Astrocyte (in vitro differentiated cells and primary cell): Measurements from ENCODE around the gene LDB3. TPM values are rescaled to one million over a fixed set of nuclear protein-coding genes. Genes with fewer than 3 reads are reported as not detected.

Source experiments
- DNase-seq: peaks from one replicate; pipeline ENCODE4 v3.0.0-alpha.2; 2010; ENCODE audit warnings: low read depth
- FAIRE-seq: peaks from 2 replicates; lab custom pipeline; 2011; peaks lifted over from hg19 to GRCh38; lab: Jason Lieb, UNC
- H2AFZ ChIP-seq: 2 replicates; pipeline ENCODE4 v1.6.0; 2012; ENCODE audit warnings: low read depth, low read length, inconsistent platforms
- H3K27ac ChIP-seq: 2 replicates; pipeline ENCODE4 v1.5.1; 2011; ENCODE audit warnings: low read depth, low read length, inconsistent platforms
- H3K27me3 ChIP-seq: 2 replicates; pipeline ENCODE4 v1.6.0; 2011; ENCODE audit warnings: low read length, inconsistent platforms; ENCODE audit not compliant: insufficient read depth
- H3K36me3 ChIP-seq: 2 replicates; pipeline ENCODE4 v1.5.1; 2011; ENCODE audit warnings: low read length, inconsistent platforms; ENCODE audit not compliant: insufficient read depth
- H3K4me1 ChIP-seq: 2 replicates; pipeline ENCODE4 v1.5.1; 2011; ENCODE audit warnings: low read length, inconsistent platforms; ENCODE audit not compliant: insufficient read depth
- H3K4me2 ChIP-seq: 2 replicates; pipeline ENCODE4 v1.6.0; 2012; ENCODE audit warnings: low read length, inconsistent platforms
- H3K4me3 ChIP-seq: 2 replicates; pipeline ENCODE4 v1.5.1; 2011; ENCODE audit warnings: low read depth, mild to moderate bottlenecking, low read length, inconsistent platforms; ENCODE audit not compliant: insufficient read depth
- H3K79me2 ChIP-seq: 2 replicates; pipeline ENCODE4 v1.6.0; 2012; ENCODE audit warnings: mild to moderate bottlenecking, low read length, inconsistent platforms; ENCODE audit not compliant: insufficient read depth
- H3K9ac ChIP-seq: 2 replicates; pipeline ENCODE4 v1.6.0; 2012; ENCODE audit warnings: mild to moderate bottlenecking, low read length, inconsistent platforms
- H3K9me3 ChIP-seq: 2 replicates; pipeline ENCODE4 v1.5.1; 2012; ENCODE audit warnings: low read depth, mild to moderate bottlenecking, low read length, inconsistent platforms; ENCODE audit not compliant: insufficient read depth
- H4K20me1 ChIP-seq: 2 replicates; pipeline ENCODE4 v1.6.0; 2012; ENCODE audit warnings: low read length, inconsistent platforms; ENCODE audit not compliant: insufficient read depth
- H3K27ac Mint-ChIP-seq: one replicate; pipeline ENCODE4 v1.8.0; 2021; ENCODE audit warnings: mild to moderate bottlenecking, mixed read lengths; ENCODE audit not compliant: unreplicated experiment
- H3K27me3 Mint-ChIP-seq: one replicate; pipeline ENCODE4 v1.8.0; 2021; ENCODE audit warnings: low read depth, mixed read lengths; ENCODE audit not compliant: unreplicated experiment
- H3K36me3 Mint-ChIP-seq: one replicate; pipeline ENCODE4 v1.8.0; 2021; ENCODE audit warnings: low read depth, mixed read lengths; ENCODE audit not compliant: unreplicated experiment
- H3K4me1 Mint-ChIP-seq: one replicate; pipeline ENCODE4 v1.8.0; 2021; ENCODE audit warnings: low read depth, mixed read lengths; ENCODE audit not compliant: unreplicated experiment
- H3K4me3 Mint-ChIP-seq: one replicate; pipeline ENCODE4 v1.8.0; 2021; ENCODE audit warnings: mild to moderate bottlenecking, moderate library complexity, mixed read lengths; ENCODE audit not compliant: unreplicated experiment
- H3K9me3 Mint-ChIP-seq: one replicate; pipeline ENCODE4 v1.8.0; 2021; ENCODE audit warnings: mild to moderate bottlenecking, mixed read lengths; ENCODE audit not compliant: unreplicated experiment
- CTCF ChIP-seq: IDR thresholded peaks from 2 replicates; pipeline ENCODE4 v1.5.1; 2011; ENCODE audit warnings: low read depth, mild to moderate bottlenecking, inconsistent platforms, low read length, moderate library complexity; ENCODE audit not compliant: insufficient read depth
- EZH2 ChIP-seq: IDR thresholded peaks from 2 replicates; pipeline ENCODE4 v1.6.1; 2012; ENCODE audit warnings: mild to moderate bottlenecking, low read length, inconsistent platforms; ENCODE audit not compliant: insufficient read depth
- total RNA-seq: library from RNA; stranded (reverse); gene quantifications from 2 replicates; pipeline ENCODE4 v1.2.1, GENCODE V29; 2021

The LDB3 gene
- total RNA-seq, 1 donor from 2014 or later, result 3.5 TPM

- TF ChIP-seq CTCF (no peak), EZH2 (no peak)
- Histone ChIP-seq H3K79me2 (no peaks in the 10 kb centered on the region), H3K4me3 (no peak overlapping the region), H4K20me1 (no peaks in the 10 kb centered on the region), H3K27me3 (peaks cover 3% of the 10 kb centered on the region), H3K9ac (no peak overlapping the region), H3K36me3 (no peaks in the 10 kb centered on the region), H3K9me3 (no peaks in the 10 kb centered on the region), H3K4me2 (no peak overlapping the region), H3K4me1 (peaks cover 6% of the 10 kb centered on the region), H3K27ac (no peak overlapping the region), H2AFZ (no peak overlapping the region)
- H3K27ac Mint-ChIP-seq, result no peak overlapping the region
- no peak for FAIRE-seq
- no peaks in the 10 kb centered on the region for H3K36me3 Mint-ChIP-seq
- H3K4me3 Mint-ChIP-seq, result no peak overlapping the region
- DNase-seq, result no peak
- no peaks in the 10 kb centered on the region for H3K9me3 Mint-ChIP-seq
- peaks cover 2% of the 10 kb centered on the region for H3K4me1 Mint-ChIP-seq
- H3K27me3 Mint-ChIP-seq, result peaks cover 25% of the 10 kb centered on the region
Observed at GRCh38 chr10:86716466-86716865, 48.2 kb downstream of the LDB3 start.

DNA sequence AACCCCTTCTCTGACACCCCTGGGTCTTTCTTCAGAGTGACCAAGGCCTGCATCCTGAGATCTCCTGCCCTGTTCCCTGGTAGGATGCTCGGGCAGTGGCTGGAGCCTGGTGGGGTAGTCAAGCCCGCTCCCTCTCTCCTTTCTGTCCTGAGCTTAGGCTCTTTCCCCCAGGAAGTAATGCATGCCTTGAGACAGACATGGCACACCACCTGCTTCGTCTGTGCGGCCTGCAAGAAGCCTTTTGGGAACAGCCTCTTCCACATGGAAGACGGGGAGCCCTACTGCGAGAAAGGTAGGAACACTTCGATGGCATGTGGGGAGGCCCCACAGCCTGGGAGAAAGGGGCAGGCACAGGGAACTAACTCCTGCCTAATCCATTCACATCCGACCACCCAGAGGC is 50.2 kb downstream of the LDB3 start:
- H3K4me2 ChIP-seq, result no peak overlapping the region
- H3K79me2 ChIP-seq, result no peaks in the 10 kb centered on the region
- no peak overlapping the region for H3K4me3 Mint-ChIP-seq
- H4K20me1 ChIP-seq, result no peaks in the 10 kb centered on the region
- H3K27me3 Mint-ChIP-seq, result peaks cover 27% of the 10 kb centered on the region
- H3K4me3 ChIP-seq, result no peak overlapping the region
- no peak for DNase-seq
- no peak overlapping the region for H3K27ac ChIP-seq
- peaks cover 5% of the 10 kb centered on the region for H3K27me3 ChIP-seq
- no peaks in the 10 kb centered on the region for H3K9me3 ChIP-seq
- no peak overlapping the region for H3K27ac Mint-ChIP-seq
- peaks cover 2% of the 10 kb centered on the region for H3K36me3 Mint-ChIP-seq
- no peaks in the 10 kb centered on the region for H3K4me1 ChIP-seq
- no peak overlapping the region for H3K9ac ChIP-seq
- H3K36me3 ChIP-seq, result no peaks in the 10 kb centered on the region
- TF ChIP-seq EZH2, result no peak
- TF ChIP-seq CTCF, result no peak
- FAIRE-seq, result no peak
- H2AFZ ChIP-seq, result no peak overlapping the region
- no peaks in the 10 kb centered on the region for H3K9me3 Mint-ChIP-seq
- peaks cover 2% of the 10 kb centered on the region for H3K4me1 Mint-ChIP-seq

- no peak overlapping the region for H3K4me2 ChIP-seq
- DNase-seq (no peak), FAIRE-seq (no peak)
- no peaks in the 10 kb centered on the region for H3K4me1 Mint-ChIP-seq
- H3K79me2 ChIP-seq, result no peaks in the 10 kb centered on the region
- H2AFZ ChIP-seq, result no peak overlapping the region
- no peak overlapping the region for H3K27ac ChIP-seq
- H3K27me3 ChIP-seq, result peaks cover 5% of the 10 kb centered on the region
- no peak overlapping the region for H3K27ac Mint-ChIP-seq
- H3K9ac ChIP-seq, result no peak overlapping the region
- H3K9me3 Mint-ChIP-seq, result no peaks in the 10 kb centered on the region
- no peak overlapping the region for H3K4me3 ChIP-seq
- no peaks in the 10 kb centered on the region for H4K20me1 ChIP-seq
- no peak overlapping the region for H3K4me3 Mint-ChIP-seq
- H3K4me1 ChIP-seq, result no peaks in the 10 kb centered on the region
- H3K36me3 ChIP-seq, result no peaks in the 10 kb centered on the region
- TF ChIP-seq EZH2 (no peak), CTCF (no peak)
- H3K9me3 ChIP-seq, result no peaks in the 10 kb centered on the region
- peaks cover 22% of the 10 kb centered on the region for H3K27me3 Mint-ChIP-seq
- peaks cover 2% of the 10 kb centered on the region for H3K36me3 Mint-ChIP-seq
Observed at GRCh38 chr10:86721232-86721631, 52.9 kb downstream of the LDB3 start.
